PFSK-1 (cell line): ENCODE measurements around the gene GLP1R.

ENCODE experiments used
- FOXP2 ChIP-seq: optimal IDR thresholded peaks from 2 replicates; pipeline ENCODE3; 2011; ENCODE audit warnings: borderline replicate concordance, control low read depth, inconsistent platforms; ENCODE audit not compliant: insufficient read depth; ENCODE audit errors: extremely low read length, extremely low read depth
- POLR2AphosphoS5 ChIP-seq: IDR thresholded peaks from 2 replicates; pipeline ENCODE4 v1.6.1; 2012; ENCODE audit warnings: low read depth, mild to moderate bottlenecking, control low read depth, low read length, moderate library complexity
- SIN3A ChIP-seq: IDR thresholded peaks from 2 replicates; pipeline ENCODE4 v1.6.1; 2012; ENCODE audit warnings: mild to moderate bottlenecking, low read length, moderate library complexity, borderline replicate concordance; ENCODE audit not compliant: insufficient read depth
- TAF1 ChIP-seq: IDR thresholded peaks from 2 replicates; pipeline ENCODE4 v1.6.1; 2012; ENCODE audit warnings: low read length, control low read depth, borderline replicate concordance; ENCODE audit not compliant: insufficient read depth
- TF ChIP-seq, protein P1 (sequence below), 2 experiments: IDR thresholded peaks; 2 replicates each; pipeline versions ENCODE4 v1.6.1 to v1.8.0; 2011 to 2012; ENCODE audit warnings: low read depth in 2 of 2, low read length in 2 of 2, control low read depth in 1 of 2, inconsistent platforms in 1 of 2, mild to moderate bottlenecking in 1 of 2, moderate library complexity in 1 of 2; ENCODE audit not compliant: insufficient read depth in 1 of 2

DNA sequence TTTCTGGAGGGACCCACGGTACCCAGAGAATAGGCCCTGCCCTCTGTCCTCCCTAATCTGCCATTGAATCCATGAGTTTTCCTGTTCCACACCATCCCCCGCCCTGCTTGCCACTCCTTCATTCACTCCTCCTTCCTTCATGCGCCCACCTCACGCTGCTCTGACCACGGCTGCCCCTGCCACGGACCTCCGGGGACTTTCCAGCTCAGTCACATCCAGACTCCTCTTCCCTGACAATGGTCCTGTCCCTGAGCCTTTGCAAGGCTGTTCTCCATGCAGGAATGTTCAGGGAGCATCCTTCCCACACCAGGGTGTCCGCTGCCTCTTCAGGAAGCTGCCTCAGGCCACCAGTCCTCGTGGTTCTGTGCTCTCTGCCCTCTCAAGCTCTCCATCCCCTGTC, 25.9 kb downstream of the GLP1R start:
- TF ChIP-seq, protein P1, sequence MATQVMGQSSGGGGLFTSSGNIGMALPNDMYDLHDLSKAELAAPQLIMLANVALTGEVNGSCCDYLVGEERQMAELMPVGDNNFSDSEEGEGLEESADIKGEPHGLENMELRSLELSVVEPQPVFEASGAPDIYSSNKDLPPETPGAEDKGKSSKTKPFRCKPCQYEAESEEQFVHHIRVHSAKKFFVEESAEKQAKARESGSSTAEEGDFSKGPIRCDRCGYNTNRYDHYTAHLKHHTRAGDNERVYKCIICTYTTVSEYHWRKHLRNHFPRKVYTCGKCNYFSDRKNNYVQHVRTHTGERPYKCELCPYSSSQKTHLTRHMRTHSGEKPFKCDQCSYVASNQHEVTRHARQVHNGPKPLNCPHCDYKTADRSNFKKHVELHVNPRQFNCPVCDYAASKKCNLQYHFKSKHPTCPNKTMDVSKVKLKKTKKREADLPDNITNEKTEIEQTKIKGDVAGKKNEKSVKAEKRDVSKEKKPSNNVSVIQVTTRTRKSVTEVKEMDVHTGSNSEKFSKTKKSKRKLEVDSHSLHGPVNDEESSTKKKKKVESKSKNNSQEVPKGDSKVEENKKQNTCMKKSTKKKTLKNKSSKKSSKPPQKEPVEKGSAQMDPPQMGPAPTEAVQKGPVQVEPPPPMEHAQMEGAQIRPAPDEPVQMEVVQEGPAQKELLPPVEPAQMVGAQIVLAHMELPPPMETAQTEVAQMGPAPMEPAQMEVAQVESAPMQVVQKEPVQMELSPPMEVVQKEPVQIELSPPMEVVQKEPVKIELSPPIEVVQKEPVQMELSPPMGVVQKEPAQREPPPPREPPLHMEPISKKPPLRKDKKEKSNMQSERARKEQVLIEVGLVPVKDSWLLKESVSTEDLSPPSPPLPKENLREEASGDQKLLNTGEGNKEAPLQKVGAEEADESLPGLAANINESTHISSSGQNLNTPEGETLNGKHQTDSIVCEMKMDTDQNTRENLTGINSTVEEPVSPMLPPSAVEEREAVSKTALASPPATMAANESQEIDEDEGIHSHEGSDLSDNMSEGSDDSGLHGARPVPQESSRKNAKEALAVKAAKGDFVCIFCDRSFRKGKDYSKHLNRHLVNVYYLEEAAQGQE (IDR thresholded peaks at IDR 0.05; ENCODE audit: insufficient read depth in 1 of 2, low read depth in 2 of 2, low read length in 2 of 2) = no peak
- no peak for TF ChIP-seq POLR2AphosphoS5
- TF ChIP-seq TAF1 = no peak
- TF ChIP-seq SIN3A = no peak
- TF ChIP-seq FOXP2 = no peak
